H9 (cell line): ENCODE data around the gene ATP8B4. TPM values are rescaled to one million over a fixed set of nuclear protein-coding genes. Genes with fewer than 3 reads are reported as not detected.

Experiments
- DNase-seq: peaks from one replicate; pipeline ENCODE4 v3.0.0-alpha.2; 2017
- H2AFZ ChIP-seq: one replicate; pipeline ENCODE4 v1.6.1; 2013; ENCODE audit warnings: mild to moderate bottlenecking, low read length, control low read depth, moderate library complexity
- H2AK5ac ChIP-seq: 2 replicates; pipeline ENCODE4 v1.6.1; 2013; ENCODE audit warnings: low read length, control low read depth, mixed read lengths; ENCODE audit not compliant: insufficient read length
- H2BK120ac ChIP-seq: one replicate; pipeline ENCODE4 v1.6.1; 2013; ENCODE audit warnings: low read depth, mild to moderate bottlenecking, low read length, control low read depth, inconsistent platforms; ENCODE audit not compliant: poor library complexity, severe bottlenecking
- H2BK12ac ChIP-seq: 2 replicates; pipeline ENCODE4 v1.6.1; 2013; ENCODE audit warnings: low read length, control low read depth, mixed read lengths, low read depth; ENCODE audit not compliant: insufficient read length
- H2BK15ac ChIP-seq: 2 replicates; pipeline ENCODE4 v1.6.1; 2013; ENCODE audit warnings: low read depth, low read length, control low read depth
- H2BK20ac ChIP-seq: one replicate; pipeline ENCODE4 v1.6.1; 2013; ENCODE audit warnings: low read depth, mild to moderate bottlenecking, low read length, control low read depth, inconsistent platforms; ENCODE audit not compliant: poor library complexity, severe bottlenecking
- H2BK5ac ChIP-seq: 2 replicates; pipeline ENCODE4 v1.6.1; 2013; ENCODE audit warnings: low read length, control low read depth, mixed read lengths; ENCODE audit not compliant: insufficient read length
- H3K14ac ChIP-seq: 2 replicates; pipeline ENCODE4 v1.6.1; 2013; ENCODE audit warnings: low read length, control low read depth; ENCODE audit not compliant: insufficient read depth
- H3K18ac ChIP-seq: 2 replicates; pipeline ENCODE4 v1.6.1; 2013; ENCODE audit warnings: low read depth, mild to moderate bottlenecking, mixed read lengths, low read length, control low read depth; ENCODE audit not compliant: insufficient read length
- H3K23ac ChIP-seq: 2 replicates; pipeline ENCODE4 v1.6.1; 2013; ENCODE audit warnings: low read length, control low read depth, mixed read lengths, low read depth; ENCODE audit not compliant: insufficient read length
- H3K23me2 ChIP-seq: 2 replicates; pipeline ENCODE4 v1.6.1; 2013; ENCODE audit warnings: low read depth, mild to moderate bottlenecking, mixed read lengths, low read length, control low read depth; ENCODE audit not compliant: insufficient read length, poor library complexity, severe bottlenecking
- H3K27ac ChIP-seq: 2 replicates; pipeline ENCODE4 v1.5.1; 2013; ENCODE audit warnings: low read length, control low read depth, mixed read lengths, low read depth; ENCODE audit not compliant: insufficient read length
- H3K27me3 ChIP-seq: 2 replicates; pipeline ENCODE4 v1.6.1; 2013; ENCODE audit warnings: low read length, control low read depth, inconsistent platforms; ENCODE audit not compliant: insufficient read depth
- H3K4ac ChIP-seq: 2 replicates; pipeline ENCODE4 v1.6.1; 2013; ENCODE audit warnings: low read depth, mild to moderate bottlenecking, control low read depth, inconsistent platforms, low read length, moderate library complexity
- H3K4me1 ChIP-seq: 2 replicates; pipeline ENCODE4 v1.6.1; 2013; ENCODE audit warnings: low read length, control low read depth, inconsistent platforms; ENCODE audit not compliant: insufficient read depth
- H3K4me2 ChIP-seq: 2 replicates; pipeline ENCODE4 v1.6.1; 2013; ENCODE audit warnings: low read length, control low read depth, mixed read lengths; ENCODE audit not compliant: insufficient read length, insufficient read depth
- H3K56ac ChIP-seq: 2 replicates; pipeline ENCODE4 v1.6.1; 2013; ENCODE audit warnings: low read depth, mild to moderate bottlenecking, mixed read lengths, low read length, control low read depth; ENCODE audit not compliant: insufficient read length
- H3K79me1 ChIP-seq: 2 replicates; pipeline ENCODE4 v1.6.1; 2013; ENCODE audit warnings: low read depth, mild to moderate bottlenecking, moderate library complexity, low read length, control low read depth, inconsistent platforms; ENCODE audit not compliant: insufficient read depth, poor library complexity, severe bottlenecking
- H3K79me2 ChIP-seq: 2 replicates; pipeline ENCODE4 v1.6.1; 2013; ENCODE audit warnings: low read length, control low read depth, inconsistent platforms; ENCODE audit not compliant: insufficient read depth
- H3K9ac ChIP-seq: 2 replicates; pipeline ENCODE4 v1.6.1; 2013; ENCODE audit warnings: low read length, control low read depth, mixed read lengths; ENCODE audit not compliant: insufficient read length; ENCODE audit errors: extremely low read depth
- H3K9me3 ChIP-seq: one replicate; pipeline ENCODE4 v1.6.1; 2013; ENCODE audit warnings: low read depth, low read length, inconsistent platforms; ENCODE audit not compliant: control insufficient read depth
- H3T11ph ChIP-seq: one replicate; pipeline ENCODE4 v1.6.1; 2013; ENCODE audit warnings: mild to moderate bottlenecking, low read length, control low read depth, inconsistent platforms
- H4K20me1 ChIP-seq: one replicate; pipeline ENCODE4 v1.6.1; 2013; ENCODE audit not compliant: control insufficient read depth, insufficient read length, insufficient read depth
- H4K5ac ChIP-seq: 2 replicates; pipeline ENCODE4 v1.6.1; 2013; ENCODE audit warnings: low read depth, mild to moderate bottlenecking, mixed read lengths, low read length, control low read depth; ENCODE audit not compliant: insufficient read length
- H4K8ac ChIP-seq: replicated peaks from 2 replicates; pipeline ENCODE4 v1.6.1; 2013; ENCODE audit warnings: low read length, control low read depth, mixed read lengths, low read depth; ENCODE audit not compliant: insufficient read length
- H4K91ac ChIP-seq: 2 replicates; pipeline ENCODE4 v1.6.1; 2013; ENCODE audit warnings: low read depth, mild to moderate bottlenecking, moderate library complexity, mixed read lengths, low read length, control low read depth; ENCODE audit not compliant: insufficient read length
- H3K27ac Mint-ChIP-seq, 3 experiments: 2 replicates in 2 of 3; 3 replicates in 1 of 3; pipeline ENCODE4 v1.8.0; 2020 to 2021; ENCODE audit warnings: mixed read lengths in 3 of 3, mild to moderate bottlenecking in 1 of 3, moderate library complexity in 1 of 3
- H3K27me3 Mint-ChIP-seq: 2 replicates; pipeline ENCODE4 v1.8.0; 2021; ENCODE audit warnings: low read depth, mild to moderate bottlenecking, moderate library complexity, mixed read lengths
- H3K36me3 Mint-ChIP-seq, 3 experiments: 2 replicates in 2 of 3; 3 replicates in 1 of 3; pipeline ENCODE4 v1.8.0; 2020 to 2021; ENCODE audit warnings: low read depth in 3 of 3, mixed read lengths in 3 of 3; ENCODE audit not compliant: insufficient read depth in 1 of 3
- H3K4me1 Mint-ChIP-seq, 2 experiments: 2 replicates each; pipeline ENCODE4 v1.8.0; 2020; ENCODE audit warnings: mixed read lengths in 2 of 2
- H3K4me3 Mint-ChIP-seq, 2 experiments: 2 replicates in 1 of 2; 3 replicates in 1 of 2; pipeline ENCODE4 v1.8.0; 2020 to 2021; ENCODE audit warnings: mild to moderate bottlenecking in 2 of 2, mixed read lengths in 2 of 2, moderate library complexity in 1 of 2
- H3K9me3 Mint-ChIP-seq, 2 experiments: 2 replicates in 1 of 2; 3 replicates in 1 of 2; pipeline ENCODE4 v1.8.0; 2020; ENCODE audit warnings: mild to moderate bottlenecking in 2 of 2, mixed read lengths in 2 of 2, moderate library complexity in 1 of 2
- CTCF ChIP-seq: fragments of 200-600 bp; sonication (generic); conservative IDR thresholded peaks from 3 replicates; pipeline ENCODE4 v1.8.0; 2021; ENCODE audit warnings: antibody characterized with exemption, mild to moderate bottlenecking
- WGBS: extraction: QIAGEN DNeasy Blood & Tissue Kit; methylation state at CpG from one replicate; pipeline ENCODE4 v1.1.7; 2013; ENCODE audit warnings: missing lambda C conversion rate, low lambda C conversion rate, mixed read lengths; ENCODE audit not compliant: insufficient read length; ENCODE audit errors: extremely low coverage; 5-methylcytosine and 5-hydroxymethylcytosine counted together
- total RNA-seq: library from RNA; stranded (reverse); gene quantifications from 2 replicates; pipeline ENCODE4 v1.2.1, GENCODE V29; 2021

ATP8B4 gene
- total RNA-seq, 1 experiment from 2014 or later: 0.52 TPM

DNA sequence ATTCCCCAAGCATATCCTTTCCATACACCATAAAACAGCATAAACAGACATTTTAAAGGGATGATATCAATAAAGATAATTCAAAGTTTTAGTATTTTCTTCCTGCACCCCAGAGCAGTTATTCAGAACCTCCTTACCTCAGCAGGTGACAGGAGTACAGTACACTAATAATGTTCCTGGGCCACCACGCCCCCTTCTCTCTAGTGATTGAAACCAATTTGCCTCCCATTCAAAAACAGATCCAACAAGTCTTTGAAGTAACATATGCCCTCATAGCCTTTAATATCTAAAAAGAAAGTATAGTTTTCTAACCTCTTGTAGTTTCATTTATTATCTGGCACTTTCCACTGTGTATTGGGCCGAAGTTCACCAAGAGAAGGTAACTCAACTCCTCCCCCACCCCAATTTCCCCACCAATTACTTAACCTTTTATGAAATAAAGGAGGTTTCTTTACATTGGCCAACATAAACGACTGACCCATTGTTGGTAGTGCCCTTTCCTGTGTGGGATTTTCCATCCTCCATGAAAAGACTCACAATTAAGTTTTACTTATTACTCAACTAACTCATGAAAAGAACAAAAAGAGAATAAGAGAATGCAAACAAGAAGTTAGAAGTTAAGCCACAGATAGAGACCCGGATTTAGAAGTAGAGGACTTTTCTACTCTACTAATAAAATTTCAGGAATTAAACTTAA, 5.0 kb upstream of the ATP8B4 start:
- Histone ChIP-seq H3K9me3 (no peaks in the 10 kb centered on the region), H3K4ac (no peak overlapping the region), H2BK5ac (no peak overlapping the region), H2AFZ (no peak overlapping the region), H2BK20ac (no peak overlapping the region), H3K9ac (no peak overlapping the region), H3K56ac (no peak overlapping the region), H3K79me2 (no peaks in the 10 kb centered on the region), H3T11ph (no peak overlapping the region), H2BK120ac (no peak overlapping the region), H3K23ac (no peak overlapping the region), H3K27me3 (no peaks in the 10 kb centered on the region), H2BK15ac (no peak overlapping the region), H2AK5ac (no peak overlapping the region), H2BK12ac (no peak overlapping the region), H4K20me1 (no peaks in the 10 kb centered on the region), H3K18ac (no peak overlapping the region), H4K8ac (no peak overlapping the region), H4K91ac (no peak overlapping the region), H4K5ac (no peak overlapping the region), H3K4me1 (peaks cover 2% of the 10 kb centered on the region; the same call in 1 of the 2 replicates), H3K79me1 (no peaks in the 10 kb centered on the region), H3K23me2 (no peaks in the 10 kb centered on the region), H3K14ac (no peak overlapping the region), H3K4me2 (no peak overlapping the region), H3K27ac (no peak overlapping the region)
- H3K4me3 Mint-ChIP-seq: no peak overlapping the region
- no peak for DNase-seq
- H3K27me3 Mint-ChIP-seq: no peaks in the 10 kb centered on the region
- TF ChIP-seq CTCF: no peak
- WGBS: no CpG with 5 or more reads among the region's 4 CpGs
- H3K36me3 Mint-ChIP-seq: peaks cover 0 to 6% (median 2%) of the 10 kb centered on the region in 3 experiments; a peak in 4 of 7 replicates
- H3K27ac Mint-ChIP-seq: no peak overlapping the region; a peak in 1 of 7 replicates
- peaks cover 25 to 26% of the 10 kb centered on the region in 2 experiments for H3K4me1 Mint-ChIP-seq
- peaks cover 7 to 8% of the 10 kb centered on the region in 2 experiments; a peak in 4 of 5 replicates for H3K9me3 Mint-ChIP-seq
